SIG-M5 treated with dmso at 0.1 percent for 504 hours (cell line): ENCODE data around the gene PANX2.
A peak's percentile ranks its signal among the peaks of the same experiment; 100 is the strongest.

Experiments used
- DNase-seq: peaks from one replicate; lab custom pipeline; 2025; ENCODE audit not compliant: unreplicated experiment; lab: John Stamatoyannopoulos, UW

Gene PANX2

GRCh38 chr22:50183141-50183971 is 12.8 kb downstream of the PANX2 start:
- no peak for DNase-seq

GRCh38 chr22:50184004-50184901 is 13.7 kb downstream of the PANX2 start:
- no peak for DNase-seq

DNA sequence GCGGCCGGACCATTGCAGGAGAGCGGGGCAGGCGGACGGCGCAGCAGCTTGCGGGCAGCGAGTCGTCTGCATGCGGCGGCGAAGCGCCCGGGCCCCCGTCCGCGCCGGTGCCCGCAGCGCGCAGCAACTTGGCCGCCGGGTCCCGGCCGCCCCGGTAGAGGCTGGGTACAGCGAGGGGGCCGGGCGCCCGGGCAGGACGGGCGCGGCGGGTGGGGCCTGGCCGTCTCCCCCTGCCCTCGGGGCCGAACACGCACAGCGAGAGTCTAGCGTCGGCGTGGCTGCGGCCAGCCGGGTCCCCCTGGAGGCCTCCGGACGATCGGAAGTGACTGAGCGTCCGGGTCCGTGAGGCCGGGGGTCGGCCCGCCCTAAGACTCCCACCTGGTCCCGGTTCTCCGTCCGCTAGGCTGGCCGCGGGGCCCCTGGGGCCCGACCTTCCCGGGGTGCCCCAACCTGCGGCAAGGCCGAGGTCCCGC is 14.4 kb downstream of the PANX2 start:
- no peak for DNase-seq

DNA sequence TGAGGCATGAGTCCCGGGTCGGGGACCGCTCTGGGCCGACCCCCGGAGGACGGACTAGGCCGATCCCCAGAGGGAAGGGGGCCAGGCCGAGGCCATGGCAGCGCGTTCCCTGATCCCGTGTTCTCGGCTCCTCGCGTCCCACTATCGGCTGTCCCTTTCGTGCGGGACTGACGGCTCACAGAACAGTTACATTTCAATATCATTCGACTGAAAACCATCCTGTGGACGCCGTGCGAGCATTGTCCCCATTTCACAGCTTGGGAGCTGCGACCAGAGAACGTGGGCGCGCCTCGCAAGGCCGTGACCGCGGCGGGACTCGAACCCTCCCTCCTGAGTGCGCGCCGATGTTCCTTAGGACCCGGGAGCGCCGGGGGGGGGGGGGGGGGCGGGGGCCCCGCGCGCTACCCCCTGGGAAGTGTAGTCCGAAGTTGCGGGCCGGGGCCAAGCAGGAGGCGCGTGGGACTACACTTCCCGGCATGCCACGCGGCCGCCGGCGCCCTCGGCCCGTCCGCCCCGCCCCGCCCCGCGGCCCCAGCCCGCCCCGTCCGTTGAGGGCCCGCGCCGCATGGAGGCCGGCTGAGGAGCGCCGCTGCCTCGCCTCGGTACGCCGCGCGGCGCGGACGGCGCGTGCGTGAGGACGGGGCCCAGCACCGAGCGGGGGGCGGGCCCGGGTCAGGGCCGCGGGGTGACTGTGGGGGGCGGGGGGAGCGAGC is 15.0 kb downstream of the PANX2 start, which contains the start of gene TRABD:
TSS of gene TRABD (plus strand) at position 539 of the 713 bp plus-strand sequence. CDS start 7,148 bp downstream, outside the sequence.
- peak; percentile 88 for DNase-seq

GRCh38 chr22:50186181-50186714 is 15.7 kb downstream of the PANX2 start:
- no peak for DNase-seq

DNA sequence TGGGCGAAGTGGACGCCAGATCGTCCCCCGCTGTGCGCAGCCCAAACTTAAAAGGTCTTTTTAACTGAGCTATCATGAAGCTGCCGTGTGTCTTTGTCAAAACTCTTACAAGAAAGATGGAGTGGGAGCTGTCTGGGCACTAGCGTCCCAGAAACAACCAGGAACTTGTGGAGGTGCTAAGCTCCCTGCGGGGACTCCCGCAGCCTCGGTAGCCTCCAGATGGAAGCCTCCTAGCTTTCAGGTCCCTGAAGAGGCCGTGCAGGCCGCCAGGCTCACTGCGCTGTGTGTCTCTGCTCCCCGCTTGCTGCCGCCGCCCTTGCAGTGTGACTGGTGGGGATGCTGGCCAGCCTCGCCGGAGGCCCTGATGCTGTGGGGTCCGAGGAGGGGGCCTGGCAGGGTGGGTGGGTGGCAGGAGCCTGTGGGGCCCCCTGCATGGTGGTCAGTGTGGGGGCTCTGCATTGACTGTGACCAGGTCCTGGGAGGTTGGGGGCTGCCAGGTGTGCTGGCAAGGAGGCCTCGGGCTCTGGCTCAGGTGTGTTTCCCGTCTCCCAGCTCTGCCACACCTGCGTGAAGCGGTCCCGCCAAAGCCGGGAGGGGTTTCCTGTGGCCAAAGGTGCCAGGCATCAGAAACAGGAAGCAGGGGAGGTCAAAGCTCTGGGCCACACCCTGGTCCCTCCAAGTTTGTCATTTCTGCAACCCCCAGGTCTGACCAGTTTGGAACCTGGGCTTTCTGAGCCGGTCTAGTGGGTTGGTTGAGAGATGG is 16.4 kb downstream of the PANX2 start:
- no peak for DNase-seq

DNA sequence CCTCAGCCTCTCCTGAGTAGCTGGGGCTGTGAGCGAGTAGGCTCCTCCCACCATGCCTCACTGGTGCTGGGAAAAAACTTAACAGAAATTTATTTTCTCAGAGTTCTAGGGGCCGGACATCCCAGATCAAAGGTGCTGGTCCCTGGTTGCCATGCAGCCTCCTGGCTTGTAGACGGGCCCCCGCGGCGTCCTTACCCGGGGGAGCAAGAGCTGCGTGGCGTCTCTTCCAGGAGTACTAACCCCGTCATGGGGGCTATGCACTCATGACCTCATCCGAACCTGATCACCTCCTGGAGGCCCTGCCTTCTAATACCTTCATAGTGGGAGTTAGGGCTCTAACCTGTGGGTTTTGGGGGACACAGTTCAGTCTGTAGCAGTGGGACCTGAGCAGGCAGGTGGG is 17.8 kb downstream of the PANX2 start:
- no peak for DNase-seq

GRCh38 chr22:50189184-50189848 is 18.8 kb downstream of the PANX2 start:
- DNase-seq: no peak

DNA sequence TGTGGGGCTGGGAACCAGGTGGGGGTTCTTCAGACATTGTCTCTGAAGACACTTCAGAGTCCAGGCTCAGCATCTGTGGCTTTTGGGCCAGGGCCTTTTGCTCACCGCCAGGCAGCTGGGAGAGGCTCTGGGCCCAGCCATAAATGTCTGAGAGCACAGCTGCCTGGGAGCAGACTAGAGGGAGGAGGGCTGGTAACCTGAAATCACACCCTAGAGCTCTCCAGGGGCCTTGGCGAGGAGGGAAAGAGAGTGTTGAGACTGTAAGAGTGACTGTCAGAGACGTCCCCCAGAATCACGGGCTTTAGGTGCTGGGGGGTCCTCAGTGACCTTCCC is 19.3 kb downstream of the PANX2 start:
- peak; percentile 39 for DNase-seq

DNA sequence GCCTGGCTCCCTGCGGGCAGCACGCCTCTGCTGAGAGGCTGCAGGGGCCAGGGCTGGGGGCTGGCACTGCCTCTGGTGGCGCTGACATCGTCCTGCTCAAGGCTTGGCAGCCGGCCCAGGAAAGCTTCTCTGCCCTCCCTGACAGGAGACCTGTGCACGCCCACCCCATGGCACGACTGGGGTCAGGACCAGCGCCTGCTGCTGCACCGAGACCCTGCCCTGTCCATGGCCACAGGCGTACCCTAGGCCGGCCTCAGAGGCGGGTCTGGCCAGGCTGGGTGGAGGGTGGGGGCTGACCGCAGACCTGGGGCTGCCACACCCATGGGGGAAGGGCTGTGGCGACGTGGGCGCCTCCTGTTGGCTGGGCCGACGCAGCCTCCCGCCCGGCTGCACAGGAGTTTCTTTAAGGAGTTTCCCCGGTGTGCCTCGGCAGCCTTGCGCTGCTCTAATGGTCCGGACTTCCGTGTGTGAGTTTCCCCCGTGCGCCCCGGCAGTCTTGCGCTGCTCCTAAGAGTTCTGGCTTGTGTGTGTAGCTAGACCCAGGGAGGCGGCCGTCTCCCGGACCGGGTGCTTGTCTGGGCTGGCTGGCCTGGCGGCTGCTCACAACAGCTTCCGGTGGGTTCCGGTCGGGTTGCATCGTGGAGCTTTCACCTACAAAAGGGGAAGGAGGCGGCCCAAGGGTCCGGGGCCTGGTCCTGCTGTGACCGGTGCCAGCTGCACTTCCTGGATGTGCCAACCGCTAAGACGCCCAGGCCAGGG is 19.8 kb downstream of the PANX2 start:
- peak; percentile 90 for DNase-seq

DNA sequence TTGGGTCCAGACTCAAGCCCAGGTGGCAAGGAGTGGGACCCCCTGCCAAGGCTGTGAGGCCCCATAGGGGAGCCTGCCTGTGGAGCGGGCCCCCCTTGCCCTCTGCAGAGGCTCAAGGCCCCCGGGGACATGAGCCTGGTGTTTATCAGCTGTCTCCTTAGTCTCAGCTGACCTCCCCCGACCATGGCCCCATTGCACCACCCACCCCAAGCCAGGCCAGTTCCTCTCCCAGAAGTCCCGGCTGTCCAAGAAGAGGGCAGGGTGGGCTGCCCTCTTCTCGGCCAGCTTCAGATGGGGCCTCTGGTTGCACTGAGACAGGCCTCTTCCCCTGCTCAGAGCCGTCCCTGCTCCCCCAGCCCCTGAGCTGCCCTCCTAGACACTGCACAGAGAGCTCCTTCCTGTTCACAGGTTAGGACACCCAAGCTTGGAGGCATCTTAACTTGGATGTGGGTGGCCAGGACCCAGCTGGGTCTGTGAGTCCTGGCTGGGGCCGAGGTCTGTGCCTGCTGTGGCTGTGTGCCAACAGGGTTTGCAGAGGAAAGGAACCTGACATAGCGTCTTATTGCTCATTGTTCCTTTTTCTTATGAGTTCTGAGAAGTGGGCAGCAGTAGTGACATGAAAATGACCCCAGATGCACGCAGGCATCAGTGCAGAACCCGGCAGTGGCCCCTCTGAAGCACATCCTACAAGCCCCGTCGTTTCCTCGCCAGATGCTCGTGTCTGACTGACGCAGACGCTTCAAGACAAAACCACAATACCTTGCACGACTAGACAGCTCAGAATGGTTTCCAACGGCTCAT is 20.6 kb downstream of the PANX2 start:
- DNase-seq: peak; percentile 88

GRCh38 chr22:50192436-50193204 is 22.1 kb downstream of the PANX2 start:
- peak; percentile 50 for DNase-seq

DNA sequence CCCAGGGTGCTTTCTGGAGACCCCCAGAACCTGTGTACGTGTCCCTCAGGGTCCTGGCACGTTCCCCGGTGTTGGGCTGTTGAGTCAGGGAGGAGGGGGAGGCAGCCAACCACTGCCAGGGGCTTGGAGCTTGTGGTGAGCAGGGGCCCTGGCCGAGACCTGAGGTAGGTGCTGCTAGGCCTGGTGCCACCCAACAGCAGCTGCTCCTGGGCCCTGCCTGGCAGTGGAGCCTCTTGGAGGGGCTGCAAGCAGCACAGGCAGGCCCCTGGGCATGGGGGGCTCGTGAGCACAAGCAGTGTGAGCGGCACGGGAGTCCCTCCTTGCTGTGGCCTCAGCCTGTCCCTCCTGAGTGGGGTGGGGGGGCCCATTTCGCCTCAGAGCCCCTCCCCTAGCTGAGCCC is 23.1 kb downstream of the PANX2 start:
- DNase-seq: no peak

- no peak for DNase-seq
Measured at GRCh38 chr22:50194037-50194805, 23.7 kb downstream of the PANX2 start.

DNA sequence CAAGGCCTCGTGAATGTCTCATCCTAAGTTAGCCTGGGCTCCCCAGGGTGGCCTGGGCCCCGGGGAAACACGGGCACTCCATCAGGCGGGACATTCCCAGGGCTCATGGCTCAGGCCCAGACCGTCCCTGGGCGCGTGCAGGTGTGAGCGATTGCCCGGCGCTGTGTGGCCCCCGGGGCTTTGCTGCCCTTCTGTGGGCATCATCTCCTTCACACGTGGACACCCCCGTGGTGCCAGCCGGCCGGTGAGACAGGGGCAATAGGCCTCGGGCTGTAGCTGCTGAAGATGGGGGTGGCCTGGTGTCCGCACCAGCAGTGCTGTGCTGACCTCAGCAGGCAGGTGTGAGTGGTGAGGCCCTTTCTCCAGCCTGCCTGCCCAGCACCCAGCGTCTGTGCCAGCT is 25.7 kb downstream of the PANX2 start:
- DNase-seq: no peak

DNA sequence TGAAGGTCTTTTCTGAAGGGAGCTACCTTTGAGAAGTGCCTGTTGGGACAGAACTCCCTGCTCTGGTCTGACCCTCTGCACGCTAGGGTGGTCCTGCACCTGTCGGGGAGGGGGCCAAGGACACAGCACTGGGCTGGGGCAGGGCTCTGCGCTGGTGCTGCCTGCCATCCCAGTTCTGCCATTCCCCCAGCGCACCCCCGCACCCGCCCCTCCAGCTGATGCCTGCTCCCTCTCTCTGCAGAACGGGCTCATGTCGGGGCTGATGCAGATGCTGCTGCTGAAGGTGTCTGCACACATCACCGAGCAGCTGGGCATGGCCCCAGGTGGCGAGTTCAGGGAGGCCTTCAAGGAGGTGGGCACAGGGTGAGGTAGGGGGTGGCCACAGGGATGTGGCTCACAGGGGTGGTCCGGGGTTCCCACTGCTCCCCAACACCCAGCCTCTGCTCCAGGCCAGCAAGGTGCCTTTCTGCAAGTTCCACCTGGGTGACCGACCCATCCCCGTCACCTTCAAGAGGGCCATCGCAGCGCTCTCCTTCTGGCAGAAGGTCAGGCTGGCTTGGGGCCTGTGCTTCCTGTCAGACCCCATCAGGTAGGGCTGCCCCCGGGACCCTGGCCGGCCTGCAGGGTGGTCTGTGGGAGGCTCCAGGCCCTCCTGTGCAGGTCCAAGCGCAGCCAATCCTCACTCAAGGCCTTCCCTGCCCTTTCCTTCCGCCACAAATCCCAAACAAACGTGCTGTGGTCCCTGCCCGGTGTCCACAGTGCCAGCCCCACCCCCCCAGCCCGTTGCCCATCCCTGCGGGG is 26.7 kb downstream of the PANX2 start:
- DNase-seq: no peak
